Right renal cortex interstitium (tissue), 3 donors: ENCODE results near the gene LYZL2. TPM values are rescaled to one million over a fixed set of nuclear protein-coding genes. Genes with fewer than 3 reads are reported as not detected.
"Not testable (repeated sequence)": the region's sequence is repeated elsewhere in the genome, so short reads cannot be mapped to it uniquely, and the experiment has no call there.

Experiments
- DNase-seq, 3 donors: peaks; one replicate each; pipeline ENCODE4 v3.0.0-alpha.2; 2013; ENCODE audit warnings: low read depth in 3 of 3, low spot score in 2 of 3
- polyA plus RNA-seq, 3 donors: library from polyadenylated mRNA; unstranded; fragments of 120-200 nt; gene quantifications; one replicate each; pipeline ENCODE4 v1.2.1, GENCODE V29; 2013; ENCODE audit not compliant: insufficient read length in 3 of 3

The LYZL2 gene
- polyA plus RNA-seq, 3 donors: not detected

GRCh38 chr10:30596013-30596412, 33.5 kb downstream of the LYZL2 start:
- DNase-seq: no peak

GRCh38 chr10:30594077-30594476, 35.5 kb downstream of the LYZL2 start:
- DNase-seq: no peak

DNA sequence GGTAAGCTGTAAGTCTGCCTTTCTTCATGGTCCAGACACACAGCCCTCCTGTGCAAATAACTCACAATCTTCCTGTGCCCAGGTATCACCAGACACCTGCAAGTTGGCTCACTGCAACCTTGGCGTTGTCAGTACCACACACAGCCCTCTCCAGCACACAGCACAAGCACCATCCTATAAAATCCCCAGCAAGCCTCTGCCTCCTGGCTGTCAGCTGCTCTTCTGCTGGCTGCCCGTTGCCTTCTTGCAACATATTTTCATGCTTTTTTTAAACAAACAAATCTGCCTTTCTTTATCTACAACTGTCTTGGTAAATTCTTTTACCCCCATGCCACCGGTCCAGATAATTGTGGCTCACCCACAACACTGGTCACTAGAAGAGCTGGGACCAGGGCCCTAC, 36.8 kb downstream of the LYZL2 start:
- DNase-seq: not testable (repeated sequence)

GRCh38 chr10:30591249-30591670, 38.3 kb downstream of the LYZL2 start:
- DNase-seq: peak in 1 of 3 donors; percentile 49

DNA sequence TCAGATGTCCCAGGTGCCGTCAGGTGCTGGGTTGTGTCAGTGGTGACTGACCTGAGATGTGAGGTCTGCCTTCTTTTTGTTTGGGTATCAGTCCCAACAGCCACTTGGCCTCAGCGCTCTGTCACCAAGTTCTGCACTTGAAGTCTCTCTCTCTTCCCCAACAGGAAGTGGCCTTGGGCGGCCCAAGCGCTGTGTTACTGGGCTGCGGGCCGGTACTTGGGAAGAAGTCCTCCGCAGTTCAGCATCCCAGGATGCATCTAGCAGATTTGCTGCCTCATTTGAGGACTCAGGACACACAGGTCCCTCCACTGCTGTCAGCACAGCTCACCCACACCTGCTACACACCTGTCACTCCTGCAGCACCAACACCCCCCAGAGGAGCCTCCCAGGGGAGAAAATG, 40.1 kb downstream of the LYZL2 start:
- DNase-seq: no peak

DNA sequence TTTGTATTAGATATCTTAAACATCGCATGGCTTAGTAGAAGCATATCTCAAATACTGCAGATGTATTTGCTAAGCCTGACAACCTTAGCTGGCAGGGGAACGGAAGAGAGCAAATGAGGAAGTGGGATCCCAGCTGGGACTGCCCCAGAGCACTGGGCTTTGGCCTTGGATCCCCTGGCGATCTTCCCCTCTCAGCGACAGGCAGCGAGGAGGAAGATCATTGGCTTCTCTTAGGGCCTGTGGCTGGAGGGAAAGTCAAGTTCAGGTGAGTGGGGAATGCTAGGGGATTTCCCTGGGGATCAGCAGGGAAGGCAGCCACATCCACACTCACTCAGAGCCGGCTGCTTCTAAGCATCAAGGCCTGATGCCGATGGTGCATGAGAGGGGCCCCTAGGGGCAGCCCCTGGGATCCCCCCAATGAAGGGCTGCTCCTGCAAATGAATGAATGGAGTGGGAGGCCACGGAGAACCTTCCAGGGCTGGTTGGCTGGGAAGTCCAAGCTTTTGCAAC, 42.0 kb downstream of the LYZL2 start:
- no peak for DNase-seq

DNA sequence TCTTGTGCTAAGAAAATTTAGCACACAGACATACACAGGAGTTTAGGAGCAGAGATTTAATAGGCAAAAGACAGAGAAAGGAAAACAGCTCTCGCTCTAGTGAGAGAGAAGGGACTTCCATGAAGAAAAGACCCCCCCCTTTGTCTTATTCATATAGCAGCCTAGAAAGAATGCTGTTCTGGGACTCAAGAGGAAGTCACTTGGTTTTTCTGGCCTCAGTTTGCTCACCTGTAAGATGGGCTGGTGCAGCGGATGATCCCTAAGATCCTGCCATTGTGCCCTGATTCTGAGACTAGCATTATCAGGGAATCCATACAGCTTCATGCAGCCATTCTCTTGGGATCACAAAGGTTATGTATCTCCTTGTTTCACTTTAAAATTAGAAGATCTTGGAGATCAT, 42.7 kb downstream of the LYZL2 start:
- no peak for DNase-seq

GRCh38 chr10:30583778-30584415, 45.7 kb downstream of the LYZL2 start:
- peak; percentile 45 to 52 (median 46) for DNase-seq

DNA sequence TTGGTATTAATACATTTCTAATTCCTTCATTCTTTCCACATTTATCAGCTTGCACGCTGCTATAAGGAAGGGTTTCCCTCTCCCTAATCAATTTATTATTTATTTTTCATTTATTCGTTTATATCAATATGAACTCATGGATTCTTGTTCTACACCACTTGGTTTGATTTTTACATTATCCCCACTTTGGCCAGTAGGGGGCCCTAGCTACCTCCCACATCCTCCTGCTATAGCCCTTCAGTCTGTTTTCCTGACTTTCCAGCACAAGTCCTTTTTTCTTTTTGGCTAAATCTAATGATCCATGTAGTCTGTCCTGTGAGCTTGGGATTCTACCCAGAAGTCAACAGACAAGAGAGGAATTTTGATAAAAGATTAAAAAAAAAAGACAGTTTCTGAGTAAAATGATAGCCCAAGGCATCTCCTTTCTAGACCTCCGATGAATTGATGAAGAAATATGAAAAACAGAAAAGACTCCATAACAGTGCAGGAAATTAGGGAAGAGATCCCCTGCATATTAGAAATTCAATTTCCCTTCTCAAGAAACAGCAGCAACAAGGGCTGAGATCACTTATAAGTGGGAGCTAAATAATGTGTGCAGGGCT, 47.7 kb downstream of the LYZL2 start:
- peak in 1 of 3 donors; percentile 37 for DNase-seq

DNA sequence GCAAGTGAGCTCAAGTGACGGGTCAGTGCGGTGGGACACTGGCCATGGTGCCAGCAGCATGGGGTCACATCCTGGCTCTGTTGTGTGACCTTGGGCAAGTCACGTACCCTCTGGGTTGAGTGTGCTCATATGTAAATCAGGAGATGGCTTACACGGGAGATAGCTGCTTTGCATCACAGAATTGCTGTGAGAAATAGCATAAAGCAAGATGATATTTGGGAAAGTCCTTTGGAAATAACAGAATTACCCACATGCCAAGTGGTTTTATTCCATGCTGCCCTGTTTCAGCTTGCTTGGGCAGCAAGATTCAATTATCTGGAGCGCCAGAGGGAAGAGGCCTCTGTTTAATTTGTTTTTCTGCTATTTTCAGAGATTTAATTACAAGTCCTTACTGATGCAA, 48.9 kb downstream of the LYZL2 start:
- no peak for DNase-seq

- no peak for DNase-seq
These were observed 49.3 kb downstream of the LYZL2 start for GRCh38 chr10:30580241-30580640.

DNA sequence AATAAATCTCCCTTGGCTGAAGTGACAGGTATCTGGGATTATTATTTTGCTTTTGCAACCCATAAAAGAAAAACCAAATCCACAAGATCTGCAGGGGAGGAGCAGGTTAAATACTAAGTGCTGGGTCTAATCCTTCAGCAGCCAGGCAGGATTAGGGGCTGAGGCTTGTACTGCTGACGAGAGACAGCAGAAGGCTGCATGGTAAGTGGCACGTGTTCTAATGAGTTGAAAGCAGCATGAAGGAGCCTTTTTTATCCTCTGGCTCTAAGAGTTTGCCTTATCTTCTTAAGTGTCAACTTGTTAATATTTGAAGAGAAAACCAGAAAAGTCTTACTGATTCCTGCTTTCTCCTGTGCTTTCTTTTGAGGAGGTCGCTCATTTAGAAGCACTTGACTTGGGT, 50.0 kb downstream of the LYZL2 start:
- no peak for DNase-seq

- DNase-seq: no peak
These were observed 52.5 kb downstream of the LYZL2 start for GRCh38 chr10:30577048-30577447.

GRCh38 chr10:30576641-30577040, 52.9 kb downstream of the LYZL2 start:
- no peak for DNase-seq

GRCh38 chr10:30574432-30574796, 55.1 kb downstream of the LYZL2 start:
- no peak for DNase-seq

- no peak for DNase-seq
These were observed 55.7 kb downstream of the LYZL2 start for GRCh38 chr10:30573721-30574431.

DNA sequence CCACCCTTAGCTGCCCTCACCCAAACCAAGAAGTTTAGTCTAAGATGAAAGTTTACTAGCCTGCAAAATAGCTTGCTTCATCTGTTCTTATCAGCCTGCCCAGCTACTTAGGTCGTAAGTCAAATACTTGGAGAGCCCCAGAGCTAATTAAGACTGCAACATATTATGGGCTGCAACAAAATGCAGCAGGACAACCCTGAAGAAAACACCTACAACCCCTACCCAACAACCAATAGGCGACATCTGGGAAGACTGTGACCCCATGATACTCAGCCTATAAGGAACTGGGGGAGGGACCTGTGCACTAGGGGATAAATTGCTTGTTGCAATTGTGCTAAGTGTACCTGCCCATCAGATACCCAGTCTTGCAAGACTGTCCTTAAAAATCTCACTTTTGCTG, 64.1 kb downstream of the LYZL2 start:
- no peak for DNase-seq

GRCh38 chr10:30562787-30563186, 66.8 kb downstream of the LYZL2 start:
- DNase-seq: no peak
